H4 (cell line): ENCODE measurements around the gene CHCHD4. TPM values are rescaled to one million over a fixed set of nuclear protein-coding genes. Genes with fewer than 3 reads are reported as not detected.

ENCODE experiments used
- total RNA-seq: library from RNA; depleted of rRNA; stranded (reverse); fragments of >200 nt; shearing (Covaris generic); gene quantifications from 2 replicates; pipeline ENCODE4 v1.2.3, GENCODE V29; 2014; rRNA removed

The CHCHD4 gene
- total RNA-seq, 1 experiment from 2014 or later, result 32.7 TPM

Other genes starting within 250 kb of the CHCHD4 start
- gene WNT7A, start 244.8 kb downstream of the CHCHD4 start, total RNA-seq, result not detected in 2 replicates
- gene TMEM43, start 182 bp upstream of the CHCHD4 start, total RNA-seq, result 75.6 and 79.7 TPM in 2 replicates
- gene XPC, start 53.7 kb upstream of the CHCHD4 start, total RNA-seq, result 17.1 and 22.5 TPM in 2 replicates
- gene LSM3, start 53.9 kb upstream of the CHCHD4 start, total RNA-seq, result 39.2 and 42.7 TPM in 2 replicates